ENCODE measurements around the gene FOXE1.

DNA sequence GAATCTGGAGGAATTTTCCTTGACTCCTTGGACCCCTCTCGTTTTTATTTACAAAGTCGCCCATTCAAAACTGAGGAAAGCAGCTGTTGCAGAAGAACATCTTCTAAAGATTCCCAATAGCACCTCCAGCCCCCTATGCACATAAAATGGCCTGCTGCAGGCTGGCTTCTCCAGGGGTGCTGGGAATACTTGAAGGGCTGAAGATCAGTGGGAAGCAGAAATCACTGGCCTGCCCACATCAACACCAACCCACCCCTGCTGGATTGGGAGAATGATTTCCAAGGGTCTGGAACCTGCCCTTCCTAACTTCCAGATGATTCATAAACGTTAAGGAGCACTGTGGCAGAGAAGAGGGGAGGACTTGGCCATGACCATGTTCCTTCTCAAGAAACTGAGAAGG is 3.0 kb upstream of the FOXE1 start:
- TF ChIP-seq CTCF (conservative IDR thresholded peaks at IDR 0.05; ENCODE audit: low read length), result no peak
- TF ChIP-seq EZH2phosphoT487 (IDR thresholded peaks at IDR 0.05; ENCODE audit: borderline replicate concordance), result no peak
